Hematopoietic multipotent progenitor cell treated with erythropoietin and hydrocortisone succinate and interleukin-3 and kit ligand, for 4 days (in vitro differentiated cells): Measurements from ENCODE around the gene ELK3.

Source experiments
- DNase-seq: peaks from one replicate; pipeline ENCODE4 v3.0.0-alpha.2; 2015

Gene ELK3

GRCh38 chr12:96190413-96191108 lies 3.6 kb upstream of the ELK3 start:
- DNase-seq: no peak

GRCh38 chr12:96192926-96193573 lies 1.1 kb upstream of the ELK3 start:
- DNase-seq: no peak

- no peak for DNase-seq
Measured at GRCh38 chr12:96194576-96194889, 358 bp downstream of the ELK3 start.

- peak; percentile 89 for DNase-seq
Measured at GRCh38 chr12:96194971-96195844, 1.0 kb downstream of the ELK3 start.

GRCh38 chr12:96195845-96196451 lies 1.8 kb downstream of the ELK3 start:
- peak; percentile 73 for DNase-seq

- peak; percentile 23 for DNase-seq
Measured at GRCh38 chr12:96196781-96197180, 2.6 kb downstream of the ELK3 start.

GRCh38 chr12:96197503-96198272 lies 3.5 kb downstream of the ELK3 start:
- DNase-seq: no peak

- DNase-seq: peak; percentile 28
Measured at GRCh38 chr12:96198965-96199364, 4.8 kb downstream of the ELK3 start.

- DNase-seq: no peak
Measured at GRCh38 chr12:96199464-96199863, 5.3 kb downstream of the ELK3 start.

GRCh38 chr12:96201272-96202227 lies 7.4 kb downstream of the ELK3 start:
- DNase-seq: no peak

GRCh38 chr12:96204381-96204780 lies 10.2 kb downstream of the ELK3 start:
- no peak for DNase-seq

- DNase-seq: no peak
Measured at GRCh38 chr12:96205908-96206307, 11.7 kb downstream of the ELK3 start.

GRCh38 chr12:96206936-96207662 lies 12.9 kb downstream of the ELK3 start:
- DNase-seq: no peak

GRCh38 chr12:96208346-96208745 lies 14.2 kb downstream of the ELK3 start:
- no peak for DNase-seq

GRCh38 chr12:96208801-96209549 lies 14.8 kb downstream of the ELK3 start:
- DNase-seq: peak; percentile 24

- DNase-seq: peak; percentile 58
Measured at GRCh38 chr12:96210376-96211055, 16.3 kb downstream of the ELK3 start.

GRCh38 chr12:96211988-96212387 lies 17.8 kb downstream of the ELK3 start:
- peak; percentile 74 for DNase-seq

- DNase-seq: no peak
Measured at GRCh38 chr12:96212456-96213375, 18.5 kb downstream of the ELK3 start.
